IMR-90 (cell line): Measurements from ENCODE around the gene MYLK4. TPM values are rescaled to one million over a fixed set of nuclear protein-coding genes. Genes with fewer than 3 reads are reported as not detected.

Experiments
- ATAC-seq: fragments of 200-7000 bp; cut with Tn5 transposase; 2 replicates; pipeline ENCODE4 v1.9.1; 2020; ENCODE audit warnings: low read depth, mild to moderate bottlenecking, moderate library complexity
- BruUV-seq: library from RNA; stranded (reverse); fragments of 400-500 nt; replicated peaks from 2 replicates; lab custom pipeline; 2021; lab: Mats Ljungman, UMichigan
- CTCF ChIA-PET: fragments of 300-600 bp; formaldehyde crosslinking; extraction: SDS; loops from one replicate; lab custom pipeline; 2021; ENCODE audit warnings: antibody characterized with exemption; lab: Yijun Ruan, JAX
- POLR2A ChIA-PET: fragments of 300-600 bp; sonication (Branson Sonifier 250); formaldehyde crosslinking; loops from one replicate; lab custom pipeline; 2022; ENCODE audit warnings: antibody characterized with exemption; ENCODE audit not compliant: unreplicated experiment; lab: Charles Lee
- DNase-seq: peaks from one replicate; pipeline ENCODE4 v3.0.0; 2013
- H2AFZ ChIP-seq: replicated peaks from 2 replicates; pipeline ENCODE3; 2013; ENCODE audit warnings: low read length, mild to moderate bottlenecking; ENCODE audit not compliant: poor library complexity
- H2AK5ac ChIP-seq: 2 replicates; pipeline ENCODE4 v1.6.1; 2013; ENCODE audit warnings: low read depth, low read length, inconsistent platforms
- H2AK9ac ChIP-seq: replicated peaks from 2 replicates; pipeline ENCODE3; 2013; ENCODE audit warnings: mild to moderate bottlenecking, low read depth, low read length, moderate library complexity; ENCODE audit not compliant: poor library complexity
- H2BK120ac ChIP-seq: 2 replicates; pipeline ENCODE4 v1.6.1; 2013; ENCODE audit warnings: low read depth, low read length, inconsistent platforms
- H2BK15ac ChIP-seq: 3 replicates; pipeline ENCODE4 v1.6.1; 2013; ENCODE audit warnings: low read depth, low read length, inconsistent platforms
- H2BK20ac ChIP-seq: 2 replicates; pipeline ENCODE4 v1.6.1; 2013; ENCODE audit warnings: low read depth, mild to moderate bottlenecking, inconsistent platforms, low read length, moderate library complexity
- H2BK5ac ChIP-seq: 2 replicates; pipeline ENCODE4 v1.6.1; 2013; ENCODE audit warnings: mild to moderate bottlenecking, low read depth, low read length, inconsistent platforms; ENCODE audit not compliant: poor library complexity, severe bottlenecking
- H3K14ac ChIP-seq: replicated peaks from 2 replicates; pipeline ENCODE4 v1.6.1; 2013; ENCODE audit warnings: low read depth, low read length, inconsistent platforms
- H3K18ac ChIP-seq: 2 replicates; pipeline ENCODE4 v1.6.1; 2013; ENCODE audit warnings: low read depth, low read length, control low read depth
- H3K23ac ChIP-seq: 2 replicates; pipeline ENCODE4 v1.6.1; 2013; ENCODE audit warnings: low read depth, low read length, inconsistent platforms
- H3K27ac ChIP-seq: 2 replicates; pipeline ENCODE4 v1.5.1; 2013; ENCODE audit warnings: mild to moderate bottlenecking, control low read depth, low read length; ENCODE audit not compliant: insufficient read depth
- H3K27me3 ChIP-seq: 2 replicates; pipeline ENCODE4 v1.6.1; 2013; ENCODE audit warnings: low read length; ENCODE audit not compliant: control insufficient read depth, insufficient read depth
- H3K36me3 ChIP-seq: 2 replicates; pipeline ENCODE4 v1.6.1; 2013; ENCODE audit warnings: low read length, mixed read lengths; ENCODE audit not compliant: control insufficient read depth, insufficient read depth
- H3K4ac ChIP-seq: 2 replicates; pipeline ENCODE4 v1.6.1; 2013; ENCODE audit warnings: low read depth, low read length, inconsistent platforms
- H3K4me1 ChIP-seq: 2 replicates; pipeline ENCODE4 v1.6.1; 2013; ENCODE audit warnings: low read length, mixed read lengths; ENCODE audit not compliant: control insufficient read depth, insufficient read depth
- H3K4me2 ChIP-seq: 2 replicates; pipeline ENCODE4 v1.6.1; 2013; ENCODE audit warnings: low read depth, mild to moderate bottlenecking, control low read depth, low read length, moderate library complexity
- H3K4me3 ChIP-seq: 2 replicates; pipeline ENCODE4 v1.5.1; 2013; ENCODE audit warnings: low read depth, mild to moderate bottlenecking, control low read depth, low read length, moderate library complexity; ENCODE audit not compliant: insufficient read depth
- H3K56ac ChIP-seq: 2 replicates; pipeline ENCODE4 v1.6.1; 2013; ENCODE audit warnings: low read length, inconsistent platforms; ENCODE audit not compliant: insufficient read depth; ENCODE audit errors: extremely low read depth
- H3K79me1 ChIP-seq, 2 experiments: 2 replicates each; pipeline ENCODE4 v1.6.1; 2013; ENCODE audit warnings: low read length in 2 of 2, inconsistent platforms in 1 of 2, low read depth in 1 of 2
- H3K9ac ChIP-seq: 2 replicates; pipeline ENCODE4 v1.6.1; 2013; ENCODE audit warnings: low read depth, low read length, control low read depth
- H3K9me1 ChIP-seq: 2 replicates; pipeline ENCODE4 v1.6.1; 2013; ENCODE audit warnings: low read length, inconsistent platforms; ENCODE audit not compliant: insufficient read depth
- H3K9me3 ChIP-seq: 2 replicates; pipeline ENCODE4 v1.6.1; 2013; ENCODE audit warnings: low read length; ENCODE audit not compliant: control insufficient read depth, insufficient read depth
- H4K20me1 ChIP-seq: 2 replicates; pipeline ENCODE4 v1.6.1; 2013; ENCODE audit warnings: low read length, inconsistent platforms; ENCODE audit not compliant: insufficient read depth
- H4K5ac ChIP-seq: 2 replicates; pipeline ENCODE4 v1.6.1; 2013; ENCODE audit warnings: mild to moderate bottlenecking, low read depth, low read length, control low read depth
- H4K8ac ChIP-seq, 2 experiments: 2 replicates each; pipeline ENCODE4 v1.6.1; 2013; ENCODE audit warnings: low read depth in 2 of 2, low read length in 2 of 2, control low read depth in 1 of 2, inconsistent platforms in 1 of 2
- H4K91ac ChIP-seq: 2 replicates; pipeline ENCODE4 v1.6.1; 2013; ENCODE audit warnings: low read depth, low read length, inconsistent platforms; ENCODE audit not compliant: insufficient read depth
- CHD1 ChIP-seq: IDR thresholded peaks from 2 replicates; pipeline ENCODE4 v1.6.1; 2012; ENCODE audit warnings: low read depth, low read length, improper control_type of control experiment
- NFE2L2 ChIP-seq: fragments of 150-350 bp; IDR thresholded peaks from 2 replicates; pipeline ENCODE4 v1.6.1; 2016; ENCODE audit warnings: low read depth, mild to moderate bottlenecking, low read length
- RAD21 ChIP-seq: IDR thresholded peaks from 2 replicates; pipeline ENCODE4 v1.6.1; 2012; ENCODE audit warnings: low read length, improper control_type of control experiment
- RFX5 ChIP-seq: IDR thresholded peaks from 2 replicates; pipeline ENCODE4 v1.8.0; 2012; ENCODE audit warnings: low read depth, mild to moderate bottlenecking, low read length, moderate library complexity
- SMC3 ChIP-seq: fragments of 150-350 bp; IDR thresholded peaks from 2 replicates; pipeline ENCODE4 v1.6.1; 2016; ENCODE audit warnings: low read depth, mild to moderate bottlenecking, antibody characterized with exemption, low read length, moderate library complexity
- WGBS, 2 experiments: methylation state at CpG; one replicate each; pipeline versions ENCODE4 v1.1.5 to v1.1.7; 2013; ENCODE audit warnings: missing lambda C conversion rate in 2 of 2; ENCODE audit not compliant: insufficient read length in 1 of 2; ENCODE audit errors: extremely low coverage in 2 of 2; 5-methylcytosine and 5-hydroxymethylcytosine counted together
- dilution Hi-C: fragments of 300-500 bp; cut with HindIII; formaldehyde crosslinking; loops from one replicate; pipeline ENCODE4 v1.14.3; 2018; ENCODE audit warnings: low sequenced_read_pairs; ENCODE audit not compliant: unreplicated experiment
- in situ Hi-C: fragments of 300-500 bp; cut with MboI; formaldehyde crosslinking; loops from 3 replicates; pipeline ENCODE4 v1.14.3; 2019; ENCODE audit warnings: low sequenced_read_pairs, inconsistent platforms, mixed read lengths
- intact Hi-C: fragments of 100-400 bp; cut with micrococcal nuclease; formaldehyde crosslinking; loops from 2 replicates; pipeline ENCODE4 v1.10.0; 2022
- polyA plus RNA-seq, 3 experiments: library from polyadenylated mRNA; depleted of rRNA; stranded (reverse); fragments of >200 nt; gene quantifications; 2 replicates each; pipeline ENCODE4 v1.2.3, GENCODE V29; 2012; ENCODE audit warnings: low replicate concordance in 1 of 3
- total RNA-seq: library from RNA; depleted of rRNA; stranded (reverse); fragments of >200 nt; gene quantifications from 2 replicates; pipeline ENCODE4 v1.2.3, GENCODE V29; 2012
- TF ChIP-seq, protein P1 (sequence below): fragments of 150-350 bp; IDR thresholded peaks from 2 replicates; pipeline ENCODE4 v1.6.1; 2017; ENCODE audit warnings: mild to moderate bottlenecking, antibody characterized with exemption, low read length, low read depth
- TF ChIP-seq, protein P2 (sequence below): fragments of 150-350 bp; IDR thresholded peaks from 2 replicates; pipeline ENCODE4 v1.6.1; 2016; ENCODE audit warnings: low read depth, mild to moderate bottlenecking, low read length, moderate library complexity, borderline replicate concordance
- TF ChIP-seq, protein P3 (sequence below): conservative IDR thresholded peaks from 2 replicates; pipeline ENCODE4 v1.5.1; 2012; ENCODE audit warnings: mild to moderate bottlenecking, low read depth, low read length, improper control_type of control experiment

Gene MYLK4
- total and polyA plus RNA-seq, 2 of the 4 experiments (the other 2 are of a cell fraction), result under 0.01 to 0.07 TPM

DNA sequence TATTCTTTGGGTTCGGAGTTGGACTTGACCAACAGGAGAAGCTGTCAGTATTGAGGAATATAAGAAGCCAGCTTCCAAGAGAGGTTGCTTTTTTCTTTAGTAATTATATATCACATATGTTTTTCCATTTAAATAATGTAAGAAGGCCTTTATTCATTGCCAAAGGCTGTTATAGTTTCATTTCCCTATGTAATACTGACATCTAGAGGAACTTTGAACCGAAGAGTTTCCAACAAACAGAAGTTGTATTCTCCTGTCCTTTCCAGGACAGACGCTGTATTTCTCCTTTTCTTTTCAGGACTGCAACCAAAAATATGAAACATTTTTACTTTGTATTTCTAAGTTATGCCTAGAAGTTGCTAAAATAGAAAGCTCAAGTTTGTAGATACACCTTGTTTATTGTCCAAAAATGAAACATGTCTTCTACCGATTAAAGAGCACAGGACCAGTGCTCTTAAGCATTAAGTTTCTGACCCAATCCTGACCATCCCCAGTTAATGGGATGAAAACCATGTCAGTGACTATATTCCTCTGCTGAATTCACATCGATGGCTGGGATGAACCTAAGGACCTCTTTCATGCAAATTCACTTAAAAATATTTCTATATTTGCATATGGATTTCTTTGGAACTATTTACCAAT, 55.1 kb downstream of the MYLK4 start:
- in situ Hi-C loops (no loop called here), intact Hi-C loops (loop anchor here (1.0 to 10.0 kb wide), 4 partner anchors 247 to 1099 kb away; no protein-coding TSS in a partner anchor), dilution Hi-C loops (no loop called here)
- Histone ChIP-seq H3K23ac (no peak overlapping the region), H3K9me3 (no peaks in the 10 kb centered on the region), H3K4me2 (no peak overlapping the region), H2AK9ac (no peak overlapping the region), H2AK5ac (no peak overlapping the region), H3K4ac (no peak overlapping the region), H3K9ac (no peak overlapping the region), H2BK15ac (no peak overlapping the region), H3K27me3 (peaks cover 15% of the 10 kb centered on the region), H4K91ac (no peak overlapping the region), H2BK20ac (no peak overlapping the region), H3K79me1 (no peaks in the 10 kb centered on the region), H2BK5ac (no peak overlapping the region), H3K18ac (no peak overlapping the region), H3K56ac (no peak overlapping the region), H3K36me3 (no peaks in the 10 kb centered on the region), H3K4me1 (no peaks in the 10 kb centered on the region), H2BK120ac (no peak overlapping the region), H2AFZ (no peak overlapping the region), H4K5ac (no peak overlapping the region), H3K27ac (no peak overlapping the region), H3K14ac (no peak overlapping the region), H4K8ac (no peak overlapping the region), H3K4me3 (no peak overlapping the region), H3K9me1 (no peaks in the 10 kb centered on the region), H4K20me1 (no peaks in the 10 kb centered on the region)
- ChIA-PET CTCF (interaction anchor here (0.6 to 1.7 kb wide), 5 partner anchors 10 to 1336 kb away, joined by 3 to 5 read pairs (median 3); no protein-coding TSS in a partner anchor), POLR2A (no interaction called here)
- ATAC-seq, result peak; percentile 77
- no CpG with 5 or more reads among the region's 5 CpGs for WGBS, 2 experiments
- no TSS peak for BruUV-seq
- TF ChIP-seq, protein P1, sequence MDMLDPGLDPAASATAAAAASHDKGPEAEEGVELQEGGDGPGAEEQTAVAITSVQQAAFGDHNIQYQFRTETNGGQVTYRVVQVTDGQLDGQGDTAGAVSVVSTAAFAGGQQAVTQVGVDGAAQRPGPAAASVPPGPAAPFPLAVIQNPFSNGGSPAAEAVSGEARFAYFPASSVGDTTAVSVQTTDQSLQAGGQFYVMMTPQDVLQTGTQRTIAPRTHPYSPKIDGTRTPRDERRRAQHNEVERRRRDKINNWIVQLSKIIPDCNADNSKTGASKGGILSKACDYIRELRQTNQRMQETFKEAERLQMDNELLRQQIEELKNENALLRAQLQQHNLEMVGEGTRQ, result no peak
- peak; percentile 72 for TF ChIP-seq RAD21
- TF ChIP-seq NFE2L2, result no peak
- TF ChIP-seq, protein P2, sequence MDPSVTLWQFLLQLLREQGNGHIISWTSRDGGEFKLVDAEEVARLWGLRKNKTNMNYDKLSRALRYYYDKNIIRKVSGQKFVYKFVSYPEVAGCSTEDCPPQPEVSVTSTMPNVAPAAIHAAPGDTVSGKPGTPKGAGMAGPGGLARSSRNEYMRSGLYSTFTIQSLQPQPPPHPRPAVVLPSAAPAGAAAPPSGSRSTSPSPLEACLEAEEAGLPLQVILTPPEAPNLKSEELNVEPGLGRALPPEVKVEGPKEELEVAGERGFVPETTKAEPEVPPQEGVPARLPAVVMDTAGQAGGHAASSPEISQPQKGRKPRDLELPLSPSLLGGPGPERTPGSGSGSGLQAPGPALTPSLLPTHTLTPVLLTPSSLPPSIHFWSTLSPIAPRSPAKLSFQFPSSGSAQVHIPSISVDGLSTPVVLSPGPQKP, result no peak
- TF ChIP-seq, protein P3, sequence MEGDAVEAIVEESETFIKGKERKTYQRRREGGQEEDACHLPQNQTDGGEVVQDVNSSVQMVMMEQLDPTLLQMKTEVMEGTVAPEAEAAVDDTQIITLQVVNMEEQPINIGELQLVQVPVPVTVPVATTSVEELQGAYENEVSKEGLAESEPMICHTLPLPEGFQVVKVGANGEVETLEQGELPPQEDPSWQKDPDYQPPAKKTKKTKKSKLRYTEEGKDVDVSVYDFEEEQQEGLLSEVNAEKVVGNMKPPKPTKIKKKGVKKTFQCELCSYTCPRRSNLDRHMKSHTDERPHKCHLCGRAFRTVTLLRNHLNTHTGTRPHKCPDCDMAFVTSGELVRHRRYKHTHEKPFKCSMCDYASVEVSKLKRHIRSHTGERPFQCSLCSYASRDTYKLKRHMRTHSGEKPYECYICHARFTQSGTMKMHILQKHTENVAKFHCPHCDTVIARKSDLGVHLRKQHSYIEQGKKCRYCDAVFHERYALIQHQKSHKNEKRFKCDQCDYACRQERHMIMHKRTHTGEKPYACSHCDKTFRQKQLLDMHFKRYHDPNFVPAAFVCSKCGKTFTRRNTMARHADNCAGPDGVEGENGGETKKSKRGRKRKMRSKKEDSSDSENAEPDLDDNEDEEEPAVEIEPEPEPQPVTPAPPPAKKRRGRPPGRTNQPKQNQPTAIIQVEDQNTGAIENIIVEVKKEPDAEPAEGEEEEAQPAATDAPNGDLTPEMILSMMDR, result peak; percentile 63
- TF ChIP-seq SMC3, result peak; percentile 56
- no peak for TF ChIP-seq CHD1
- no peak for TF ChIP-seq RFX5
- peak; percentile 57 for DNase-seq
